ENCODE results near the gene CCL26. TPM values are rescaled to one million over a fixed set of nuclear protein-coding genes. Genes with fewer than 3 reads are reported as not detected.

The CCL26 gene
- total and polyA plus RNA-seq, 9 of the 15 experiments (the other 6 are each of a cell fraction or from before 2014, with no cell fraction given) = 2.3 to 26.8 (median 8.4) TPM

DNA sequence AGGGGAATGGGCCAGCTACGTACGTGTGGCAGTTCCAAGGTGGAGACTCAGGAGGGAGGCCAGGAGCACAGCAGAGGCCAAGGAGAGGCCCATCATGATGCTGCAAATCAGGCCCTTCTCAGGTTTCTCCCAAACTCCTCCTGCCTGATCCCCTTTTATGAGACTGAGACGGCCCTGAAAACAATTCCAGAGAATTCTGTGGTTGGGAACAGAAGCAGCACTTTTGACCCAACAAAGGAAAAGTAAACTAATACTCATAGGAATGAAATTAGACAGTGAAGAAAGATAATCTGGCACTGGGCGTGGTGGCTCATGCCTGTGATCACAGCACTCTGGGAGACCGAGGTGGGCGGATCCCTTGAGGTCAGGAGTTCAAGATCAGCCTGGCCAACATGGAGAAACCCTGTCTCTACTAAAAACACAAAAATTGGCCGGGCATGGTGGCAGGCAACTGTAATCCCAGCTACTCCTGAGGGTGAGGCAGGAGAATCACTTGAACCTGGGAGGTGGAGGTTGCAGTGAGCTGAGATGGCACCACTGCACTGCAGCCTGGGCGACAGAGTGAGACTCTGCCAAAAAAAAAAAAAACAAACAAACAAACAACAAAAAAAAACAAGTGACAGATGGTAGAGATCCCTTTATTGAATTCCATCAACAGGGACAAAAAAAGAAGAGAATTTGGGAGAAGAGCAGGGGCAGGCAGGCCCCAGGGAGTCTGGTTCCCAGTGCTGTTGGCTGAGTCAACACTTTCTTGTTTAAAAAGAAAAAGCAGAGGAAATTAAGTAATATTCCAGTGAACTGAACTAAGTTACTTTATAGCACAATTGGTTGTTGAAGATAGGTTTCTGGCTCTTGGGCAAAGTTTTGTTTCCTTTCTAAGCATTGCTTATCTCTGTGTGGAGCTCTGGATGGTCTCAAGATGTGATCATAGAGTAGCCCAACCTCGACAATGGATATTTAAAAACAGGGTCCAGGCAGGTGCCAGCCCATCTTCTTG is at the start of gene CCL26 (continued):
- TF ChIP-seq GTF3C2 (IDR thresholded peaks at IDR 0.05; ENCODE audit: borderline replicate concordance, extremely low read depth, insufficient read length) (no peak), NR2C1 (IDR thresholded peaks at IDR 0.05) (peak; percentile 83), NR2C1 (tag; IDR thresholded peaks at IDR 0.05) (peak; percentile 84), KDM4B (IDR thresholded peaks at IDR 0.05; ENCODE audit: borderline replicate concordance in 2 of 2, low read depth in 1 of 2) (no peak), RBM22 (IDR thresholded peaks at IDR 0.05; ENCODE audit: low read depth, low read length, poor library complexity, severe bottlenecking) (no peak), MBD2 (IDR thresholded peaks at IDR 0.05; ENCODE audit: borderline replicate concordance, low read depth) (no peak), FOXJ3 (CRISPR knock-in tag; IDR thresholded peaks at IDR 0.05) (no peak), ARID2 (IDR thresholded peaks at IDR 0.05) (no peak), NFYB (IDR thresholded peaks at IDR 0.05; ENCODE audit: extremely low read depth, insufficient read length) (no peak), MAX (CRISPR knock-in tag; IDR thresholded peaks at IDR 0.05) (no peak), ZNF316 (IDR thresholded peaks at IDR 0.05) (peak; percentile 72), NFE2 (IDR thresholded peaks at IDR 0.05; ENCODE audit: low read depth) (peak; percentile 83), HLTF (IDR thresholded peaks at IDR 0.05) (peak; percentile 69; the same call in 1 of the 2 replicates), TEAD2 (tag; IDR thresholded peaks at IDR 0.05) (0 out of 2 replicates have a peak, but pooled peaks have one; percentile 21), ZFP30 (CRISPR knock-in tag; IDR thresholded peaks at IDR 0.05; ENCODE audit: borderline replicate concordance) (no peak), ASH1L (IDR thresholded peaks at IDR 0.05; ENCODE audit: borderline replicate concordance, low read depth, partially characterized antibody) (no peak), EWSR1 (IDR thresholded peaks at IDR 0.05; ENCODE audit: borderline replicate concordance, low read depth, partially characterized antibody) (no peak), ARNT (IDR thresholded peaks at IDR 0.05) (0 out of 4 replicates have a peak, but pooled peaks of 1 of the 2 experiments have one; percentile 53), GABPA (tag; conservative IDR thresholded peaks at IDR 0.05; ENCODE audit: low read depth) (no peak), FOXP4 (CRISPR knock-in tag; IDR thresholded peaks at IDR 0.05; ENCODE audit: borderline replicate concordance) (no peak)
- TF ChIP-seq, protein P1, sequence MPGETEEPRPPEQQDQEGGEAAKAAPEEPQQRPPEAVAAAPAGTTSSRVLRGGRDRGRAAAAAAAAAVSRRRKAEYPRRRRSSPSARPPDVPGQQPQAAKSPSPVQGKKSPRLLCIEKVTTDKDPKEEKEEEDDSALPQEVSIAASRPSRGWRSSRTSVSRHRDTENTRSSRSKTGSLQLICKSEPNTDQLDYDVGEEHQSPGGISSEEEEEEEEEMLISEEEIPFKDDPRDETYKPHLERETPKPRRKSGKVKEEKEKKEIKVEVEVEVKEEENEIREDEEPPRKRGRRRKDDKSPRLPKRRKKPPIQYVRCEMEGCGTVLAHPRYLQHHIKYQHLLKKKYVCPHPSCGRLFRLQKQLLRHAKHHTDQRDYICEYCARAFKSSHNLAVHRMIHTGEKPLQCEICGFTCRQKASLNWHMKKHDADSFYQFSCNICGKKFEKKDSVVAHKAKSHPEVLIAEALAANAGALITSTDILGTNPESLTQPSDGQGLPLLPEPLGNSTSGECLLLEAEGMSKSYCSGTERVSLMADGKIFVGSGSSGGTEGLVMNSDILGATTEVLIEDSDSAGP (CRISPR knock-in tag; IDR thresholded peaks at IDR 0.05) = no peak
